ENCODE results near the gene SCFD2.
"Not testable (repeated sequence)": the region's sequence is repeated elsewhere in the genome, so short reads cannot be mapped to it uniquely, and the experiment has no call there.

SCFD2 gene

DNA sequence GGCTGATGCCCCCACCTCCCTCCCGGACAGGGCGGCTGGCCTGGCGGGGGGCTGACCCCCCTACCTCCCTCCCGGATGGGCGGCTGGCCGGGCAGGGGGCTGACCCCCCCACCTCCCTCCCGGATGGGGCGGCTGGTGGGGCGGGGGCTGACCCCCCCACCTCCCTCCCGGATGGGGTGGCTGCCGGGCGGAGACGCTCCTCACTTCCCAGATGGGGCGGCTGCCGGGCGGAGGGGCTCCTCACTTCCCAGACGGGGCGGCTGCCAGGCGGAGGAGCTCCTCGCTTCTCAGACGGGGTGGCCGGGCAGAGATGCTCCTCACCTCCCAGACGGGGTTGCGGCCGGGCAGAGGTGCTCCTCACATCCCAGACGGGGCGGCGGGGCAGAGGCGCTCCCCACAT, 127.5 kb downstream of the SCFD2 start:
- not testable (repeated sequence) for DNase-seq (ENCODE audit: low read depth)

DNA sequence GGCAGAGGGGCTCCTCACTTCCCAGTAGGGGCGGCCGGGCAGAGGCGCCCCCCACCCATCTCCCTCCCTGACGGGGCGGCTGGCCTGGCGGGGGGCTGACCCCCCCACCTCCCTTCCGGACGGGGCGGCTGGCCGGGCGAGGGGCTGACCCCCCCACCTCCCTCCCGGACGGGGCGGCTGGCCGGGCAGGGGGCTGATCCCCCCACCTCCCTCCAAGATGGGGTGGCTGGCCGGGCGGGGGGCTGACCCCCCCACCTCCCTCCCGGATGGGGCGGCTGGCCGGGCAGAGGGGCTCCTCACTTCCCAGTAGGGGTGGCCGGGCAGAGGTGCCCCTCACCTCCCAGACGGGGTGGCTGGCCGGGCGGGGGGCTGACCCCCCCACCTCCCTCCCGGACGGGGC, 128.1 kb downstream of the SCFD2 start:
- DNase-seq (ENCODE audit: low read depth): not testable (repeated sequence)

DNA sequence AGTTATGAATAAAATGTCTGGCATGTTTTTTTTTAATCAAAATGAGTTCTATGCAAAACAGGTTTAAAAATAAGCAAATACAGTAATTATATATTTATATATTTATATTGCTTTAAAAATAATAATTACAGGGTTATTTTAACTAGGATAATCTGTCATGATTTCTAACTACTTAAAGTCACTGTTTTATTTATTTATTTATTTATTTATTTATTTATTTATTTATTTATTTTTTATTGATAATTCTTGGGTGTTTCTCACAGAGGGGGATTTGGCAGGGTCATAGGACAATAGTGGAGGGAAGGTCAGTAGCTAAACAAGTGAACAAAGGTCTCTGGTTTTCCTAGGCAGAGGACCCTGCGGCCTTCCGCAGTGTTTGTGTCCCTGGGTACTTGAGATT, 129.2 kb downstream of the SCFD2 start:
- not testable (repeated sequence) for DNase-seq (ENCODE audit: low read depth)

DNA sequence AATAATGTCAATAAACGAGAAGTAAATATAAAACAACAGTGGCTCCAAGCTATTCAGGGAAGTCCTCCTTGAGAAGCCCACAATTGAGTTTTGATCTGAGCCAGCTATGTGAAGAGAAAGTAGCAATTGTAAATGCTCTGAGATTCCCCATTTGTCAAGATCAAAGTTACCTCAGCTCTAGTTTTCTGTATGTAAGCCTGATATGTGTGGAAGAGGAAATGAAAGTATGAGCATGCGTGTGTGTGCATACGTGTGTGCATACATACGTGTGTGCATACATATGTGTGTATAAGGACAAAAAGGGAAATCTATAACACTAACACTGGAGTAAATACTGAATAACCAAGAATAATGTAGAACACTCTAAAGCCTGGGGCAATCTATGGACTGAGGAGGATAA, 130.3 kb downstream of the SCFD2 start:
- no peak for DNase-seq (ENCODE audit: low read depth)

DNA sequence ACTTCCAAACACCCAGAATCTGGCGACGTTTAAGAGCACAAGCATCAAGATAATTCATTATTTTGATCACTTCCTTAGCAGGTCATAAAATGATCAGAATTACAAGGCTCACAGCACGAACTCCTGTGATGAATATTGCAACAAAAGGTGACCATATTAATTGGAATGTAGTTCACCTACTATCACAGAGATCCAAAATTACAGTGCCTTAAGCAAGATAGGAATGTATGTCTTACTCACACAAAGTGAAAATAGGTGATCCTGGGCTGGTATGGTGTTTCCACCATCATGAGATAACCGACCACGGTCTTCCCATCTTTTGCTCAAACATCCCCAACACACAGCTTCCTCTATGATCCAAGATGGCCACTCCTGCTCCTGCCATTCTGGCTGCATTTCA, 131.2 kb downstream of the SCFD2 start:
- no peak for DNase-seq (ENCODE audit: low read depth)

DNA sequence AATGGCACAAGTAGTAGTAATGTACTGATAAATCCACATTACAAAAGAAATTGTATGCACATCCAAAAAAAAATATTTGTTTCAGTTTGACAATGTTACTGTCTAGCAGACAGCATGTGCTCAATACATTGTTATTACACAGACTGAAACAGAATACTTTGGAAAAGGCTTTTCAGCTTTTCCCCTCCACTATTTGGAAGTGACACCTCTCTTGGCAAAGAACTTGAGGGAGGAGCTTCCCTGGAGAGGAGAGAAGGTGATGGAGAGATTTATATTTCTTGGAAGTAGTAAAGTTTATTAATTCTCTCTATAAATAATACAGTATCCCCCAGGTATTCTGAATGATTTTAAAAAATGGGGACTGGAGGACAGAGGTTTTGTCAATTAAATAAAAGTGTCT, 131.8 kb downstream of the SCFD2 start:
- no peak for DNase-seq (ENCODE audit: low read depth)

DNA sequence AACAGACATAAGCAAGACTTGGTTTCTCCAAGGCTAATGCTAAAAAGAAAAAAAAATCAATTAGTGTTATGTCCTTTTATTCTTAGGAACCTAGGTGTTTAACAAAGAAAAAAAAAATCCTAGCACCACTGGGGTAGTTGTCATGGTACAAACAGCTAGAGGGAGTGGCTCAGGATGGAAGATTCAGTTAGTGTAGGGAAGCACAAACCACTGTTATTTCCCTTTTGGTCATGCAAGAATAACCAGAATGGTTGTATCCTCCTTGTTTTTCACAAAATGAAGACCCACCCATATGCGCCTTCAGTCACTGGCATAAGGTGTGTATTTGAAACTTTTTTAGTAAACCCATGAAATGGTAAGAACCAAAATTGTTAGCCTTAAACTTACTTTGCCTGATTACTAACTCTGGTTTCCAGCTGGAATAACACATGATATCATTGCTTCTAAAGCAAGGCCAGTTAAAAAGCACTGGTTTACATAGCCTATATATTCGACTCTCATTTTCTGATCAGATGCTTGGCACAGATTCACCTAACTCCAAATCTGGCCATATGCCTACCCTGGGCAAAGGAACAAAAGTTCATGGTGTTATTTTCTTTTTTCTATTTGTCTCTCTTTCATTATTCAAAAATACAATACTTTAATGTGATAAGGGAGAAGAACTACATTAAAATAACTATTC, 132.6 kb downstream of the SCFD2 start:
- DNase-seq (ENCODE audit: low read depth): no peak

DNA sequence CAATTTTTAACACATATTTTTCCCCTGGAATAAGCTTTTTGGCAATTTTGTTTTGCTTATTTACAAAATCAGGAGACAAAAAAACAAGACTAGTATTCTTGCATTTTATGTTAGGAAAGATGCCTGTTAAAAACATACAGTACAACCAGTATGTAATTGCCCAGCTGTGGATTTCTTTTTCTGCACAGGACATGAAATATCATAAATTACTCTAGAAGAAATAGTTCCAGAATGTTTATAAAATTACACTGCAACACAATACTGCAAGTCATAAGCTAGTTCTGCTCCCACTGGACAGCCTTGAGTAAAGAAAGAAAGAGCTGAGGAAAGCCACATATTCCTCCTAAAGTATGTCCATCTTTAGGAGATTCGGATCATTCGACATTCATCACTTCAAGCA, 133.5 kb downstream of the SCFD2 start:
- no peak for DNase-seq (ENCODE audit: low read depth)

DNA sequence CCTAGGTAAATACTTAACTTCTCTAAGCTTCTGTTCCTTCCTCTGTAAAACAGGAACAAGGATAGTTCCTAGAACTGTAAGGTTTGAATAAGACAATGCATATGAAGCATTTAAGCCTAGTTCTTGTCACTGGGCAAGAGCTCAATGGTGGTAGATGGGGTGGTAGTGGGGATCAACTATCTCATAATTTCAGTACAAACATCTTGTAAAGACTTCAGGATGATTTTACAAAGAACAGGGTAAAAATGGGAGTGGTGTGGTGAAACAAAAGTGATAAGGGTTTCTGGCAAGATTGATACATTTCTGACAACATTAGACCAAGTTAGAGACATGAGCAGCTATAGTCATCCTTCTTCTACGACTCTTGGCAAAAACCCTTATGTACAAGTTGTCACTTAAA, 137.8 kb downstream of the SCFD2 start:
- DNase-seq (ENCODE audit: low read depth): no peak

DNA sequence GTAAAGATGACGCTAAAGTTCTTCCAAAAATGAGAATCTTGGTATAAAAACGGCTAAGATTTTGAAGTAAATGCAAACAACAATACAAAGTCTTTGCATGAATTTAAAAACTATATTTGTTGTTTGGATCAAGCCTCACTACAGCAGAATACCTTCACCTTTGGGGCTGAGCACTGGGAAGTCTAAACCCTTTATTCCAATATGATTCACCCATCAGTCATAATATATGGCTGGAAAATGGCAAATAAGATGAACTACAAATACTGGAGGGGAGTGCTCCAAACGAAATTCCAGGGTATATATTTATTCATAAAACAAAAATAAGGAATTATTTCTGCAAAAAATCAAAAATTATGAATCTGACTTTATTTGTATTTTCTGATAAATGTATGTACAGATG, 138.4 kb downstream of the SCFD2 start:
- no peak for DNase-seq (ENCODE audit: low read depth)

DNA sequence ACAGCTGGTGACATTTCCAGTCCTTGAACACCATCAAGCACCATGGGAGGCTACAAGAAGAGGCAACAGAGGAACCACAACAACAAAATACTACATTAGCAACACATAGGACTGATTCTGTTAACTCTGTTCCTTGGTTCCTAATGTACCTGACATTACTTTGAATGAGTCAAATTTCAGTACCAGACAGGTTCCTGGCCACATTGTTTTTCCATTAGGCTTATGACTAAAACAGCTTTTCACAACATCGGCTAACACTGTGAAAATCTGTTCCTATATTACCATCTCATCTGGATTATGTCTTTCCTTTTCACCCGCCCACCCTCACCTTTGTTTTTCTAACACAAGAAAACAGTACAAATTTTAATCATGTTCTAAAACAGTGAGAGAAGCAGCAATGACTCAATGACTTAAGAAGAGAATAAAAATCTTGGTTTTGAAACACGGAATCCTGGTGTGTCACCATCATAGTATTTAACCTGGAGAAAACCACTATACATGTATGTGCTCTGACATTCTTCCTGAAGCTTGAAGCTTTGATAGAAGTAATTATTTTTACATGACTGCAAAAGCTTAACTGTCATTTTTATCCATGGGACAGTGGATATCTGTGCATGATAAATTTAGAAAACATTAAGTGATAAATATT, 143.9 kb downstream of the SCFD2 start:
- DNase-seq (ENCODE audit: low read depth): no peak

DNA sequence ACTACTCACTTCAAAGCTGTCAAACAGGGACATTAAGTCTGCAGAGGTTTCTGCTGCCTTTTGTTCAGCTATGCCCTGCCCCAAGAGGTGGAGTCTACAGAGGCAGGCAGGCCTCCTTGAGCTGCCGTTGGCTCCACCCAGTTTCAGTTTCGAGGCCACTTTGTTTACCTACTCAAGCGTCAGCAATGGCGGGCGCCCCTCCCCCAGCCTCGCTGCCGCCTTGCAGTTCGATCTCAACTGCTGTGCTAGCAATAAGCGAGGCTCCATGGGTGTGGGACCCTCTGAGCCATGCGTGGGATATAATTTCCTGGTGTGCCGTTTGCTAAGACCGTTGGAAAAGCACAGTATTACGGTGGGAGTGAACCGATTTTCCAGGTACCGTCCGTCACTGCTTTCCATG, 146.7 kb downstream of the SCFD2 start:
- DNase-seq (ENCODE audit: low read depth): not testable (repeated sequence)

DNA sequence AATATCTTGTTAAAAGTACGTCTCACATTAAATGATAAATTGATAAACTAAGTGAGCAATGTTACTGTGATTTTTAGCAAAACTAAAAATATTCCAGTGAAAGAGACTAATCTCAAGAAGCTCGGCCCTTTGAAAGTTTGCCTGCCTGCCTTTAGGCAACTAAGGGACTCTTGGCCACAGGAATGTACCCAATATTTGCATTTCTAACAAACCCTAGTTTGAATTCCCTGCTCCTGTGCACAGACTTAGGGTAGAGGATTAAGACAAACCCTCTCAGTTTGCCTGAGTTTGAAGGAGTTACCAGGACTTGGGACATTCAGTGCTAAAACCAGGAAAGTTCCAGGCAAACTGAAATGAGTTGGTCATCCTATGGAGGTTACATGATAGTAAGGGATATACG, 157.1 kb downstream of the SCFD2 start:
- DNase-seq (ENCODE audit: low read depth): no peak

DNA sequence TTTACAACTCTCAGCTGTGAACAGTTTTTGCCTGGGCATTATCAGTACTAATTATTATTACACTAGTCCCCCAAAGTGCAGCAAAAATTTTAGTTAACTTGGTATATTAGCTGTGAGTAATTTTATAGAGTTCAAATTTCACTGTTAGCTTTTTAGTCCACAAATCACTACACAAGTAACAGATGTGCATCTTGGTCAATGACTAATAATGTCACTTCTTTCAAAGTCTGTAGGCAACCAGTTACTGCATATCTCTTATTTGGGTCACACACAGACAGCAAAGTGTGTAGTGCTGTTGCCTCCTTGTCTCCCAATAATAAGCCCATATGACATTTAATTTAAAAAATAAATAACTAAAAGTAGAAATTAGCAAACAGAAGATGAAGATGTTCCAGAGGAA, 159.9 kb downstream of the SCFD2 start:
- no peak for DNase-seq (ENCODE audit: low read depth)

DNA sequence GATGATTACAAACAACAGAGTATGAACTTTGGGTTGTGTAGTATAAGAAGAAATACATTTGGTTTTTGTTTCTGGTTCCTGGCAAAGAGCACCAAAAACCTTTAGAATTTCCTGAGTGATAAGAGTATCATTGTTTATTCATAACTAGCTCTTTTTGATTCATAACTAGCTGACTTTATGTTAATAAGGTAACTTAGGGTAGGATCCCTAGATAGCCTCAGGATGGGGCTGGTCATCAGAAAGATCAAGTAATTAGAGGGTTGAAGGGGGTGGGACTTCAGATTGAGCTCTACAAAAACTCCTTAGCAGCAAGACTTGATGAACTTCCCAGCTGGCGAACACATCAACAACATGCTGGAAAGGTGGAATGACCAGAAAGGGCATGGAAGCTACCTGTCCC, 166.5 kb downstream of the SCFD2 start:
- DNase-seq (ENCODE audit: low read depth): no peak

DNA sequence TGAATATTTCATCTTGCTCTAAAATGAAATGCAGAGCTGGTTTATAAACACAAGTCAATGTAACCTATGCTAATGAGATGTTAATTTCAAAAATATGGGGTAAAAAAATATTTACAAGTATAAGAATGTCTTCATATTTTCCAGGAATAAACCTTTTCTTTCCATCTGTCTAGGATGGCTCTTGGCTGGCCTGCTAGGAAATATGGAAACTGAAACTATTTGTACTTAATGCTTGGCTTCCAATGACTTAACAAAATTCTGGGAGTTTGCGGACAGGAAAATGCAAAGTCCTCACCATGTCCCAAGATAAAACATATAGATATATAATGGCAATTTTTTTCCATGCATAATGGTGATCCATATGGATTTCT, 168.1 kb downstream of the SCFD2 start:
- no peak for DNase-seq (ENCODE audit: low read depth)

DNA sequence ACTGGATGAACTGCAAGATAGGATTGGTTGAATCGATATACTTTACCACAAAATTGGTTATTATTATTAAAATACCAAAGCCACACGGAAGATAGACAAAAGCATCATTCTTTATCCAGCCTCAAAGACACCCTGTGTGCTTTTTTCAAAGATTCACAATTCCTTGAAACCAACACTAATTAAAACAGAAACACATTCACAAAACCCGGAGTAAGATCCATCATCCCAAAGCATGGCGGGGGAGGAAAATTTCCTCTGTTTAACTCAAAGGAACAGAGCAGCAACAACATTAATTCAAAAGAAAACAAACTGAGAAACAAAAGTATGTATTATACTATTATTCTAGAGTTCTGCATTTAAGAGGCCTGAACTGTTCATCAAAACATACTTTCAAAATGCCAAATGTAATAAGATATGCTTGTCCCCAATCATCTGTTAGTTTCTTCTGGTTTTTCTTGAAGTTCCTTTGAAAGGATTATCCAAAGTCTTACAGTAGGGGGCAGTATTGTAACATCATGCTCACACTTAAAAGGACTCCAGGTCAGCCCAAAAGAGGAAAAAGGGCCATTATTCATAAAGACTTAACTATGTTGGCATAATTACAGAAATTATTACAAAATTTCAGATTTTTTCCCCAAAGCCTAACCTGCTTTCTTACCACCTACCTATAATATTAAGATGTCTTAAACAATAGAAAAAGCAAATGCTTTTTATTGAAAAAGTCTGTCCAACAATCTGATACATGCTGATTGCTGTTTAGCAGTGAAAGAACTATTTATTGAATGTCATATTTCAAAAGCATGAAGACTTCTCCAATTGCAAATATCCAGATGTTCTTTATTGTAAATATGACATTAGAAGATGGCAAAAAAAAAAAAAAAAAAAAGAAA, 168.7 kb downstream of the SCFD2 start:
- no peak for DNase-seq (ENCODE audit: low read depth)

DNA sequence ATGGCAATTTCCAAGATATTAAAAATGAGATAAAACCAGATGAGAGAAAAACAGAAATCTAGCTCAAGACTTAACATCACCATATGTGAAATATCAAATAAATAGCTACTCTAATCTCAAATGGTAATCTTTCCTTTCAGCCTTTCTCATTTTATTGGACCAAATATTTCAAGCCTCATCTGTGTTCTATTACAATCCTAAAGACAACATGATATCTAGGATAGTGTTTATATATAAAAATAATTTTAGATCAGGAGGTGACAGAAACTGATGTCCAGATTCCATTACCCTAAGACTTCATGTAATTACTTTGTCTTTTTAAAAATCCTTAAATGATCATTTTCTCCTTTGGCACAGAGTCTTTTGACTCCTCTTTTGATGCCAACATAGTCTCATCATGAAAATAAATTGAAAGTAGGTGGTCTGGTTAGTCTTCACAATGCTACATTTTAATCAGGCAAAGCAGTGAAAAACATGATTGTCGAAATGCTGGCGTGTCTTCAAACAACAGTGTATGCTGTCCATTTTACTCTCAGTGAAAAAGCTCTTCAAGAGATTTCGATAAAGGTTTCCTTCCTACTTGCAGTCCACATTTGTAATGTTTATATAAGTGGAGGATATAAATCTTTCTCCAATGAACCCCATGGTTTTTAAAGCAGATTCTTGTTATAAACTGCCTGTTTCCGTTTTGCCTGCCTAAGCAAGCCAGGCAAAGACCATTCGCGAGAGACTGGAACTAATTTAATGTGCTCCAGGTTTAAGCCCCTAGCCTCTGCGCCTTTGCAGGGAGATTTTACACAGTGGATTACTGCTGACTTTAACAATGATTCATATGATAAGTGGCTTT, 169.8 kb downstream of the SCFD2 start:
- DNase-seq (ENCODE audit: low read depth): no peak

DNA sequence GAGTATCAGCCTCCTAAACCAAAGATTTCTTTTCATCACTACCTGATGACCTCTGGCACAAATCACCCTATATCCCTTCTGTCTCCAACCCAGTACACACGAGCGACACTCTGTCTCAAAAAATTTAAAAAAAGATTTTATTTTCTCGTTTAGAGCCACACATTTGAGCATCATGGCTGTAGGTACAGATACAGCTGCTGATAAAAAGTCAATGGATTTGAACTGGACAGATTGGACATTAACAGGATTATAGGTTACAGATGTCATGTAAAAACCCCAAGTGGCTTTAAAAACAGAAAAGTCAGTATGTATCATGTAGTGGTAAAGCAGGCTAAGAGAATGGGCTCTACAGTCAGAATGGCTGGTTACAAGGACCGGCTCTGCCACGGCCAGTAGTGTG, 171.1 kb downstream of the SCFD2 start:
- no peak for DNase-seq (ENCODE audit: low read depth)

DNA sequence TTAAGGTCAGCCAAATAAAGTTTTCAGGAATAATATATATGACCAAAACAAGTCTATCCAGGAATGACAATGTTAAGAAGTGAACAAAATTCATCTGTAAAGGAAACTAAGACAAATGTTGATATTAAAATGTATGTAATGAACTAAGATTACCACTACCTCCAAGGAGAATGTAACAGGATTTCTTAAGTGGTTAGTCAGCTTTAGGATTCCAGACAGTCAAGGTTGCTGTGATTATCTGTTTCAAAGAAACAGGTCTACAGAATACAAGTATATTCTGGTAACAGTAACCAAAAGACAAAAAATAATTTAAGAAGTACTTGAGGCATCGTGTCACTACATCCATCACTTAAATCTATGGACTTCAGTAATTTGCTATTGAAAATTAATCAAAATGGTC, 172.8 kb downstream of the SCFD2 start:
- DNase-seq (ENCODE audit: low read depth): no peak

DNA sequence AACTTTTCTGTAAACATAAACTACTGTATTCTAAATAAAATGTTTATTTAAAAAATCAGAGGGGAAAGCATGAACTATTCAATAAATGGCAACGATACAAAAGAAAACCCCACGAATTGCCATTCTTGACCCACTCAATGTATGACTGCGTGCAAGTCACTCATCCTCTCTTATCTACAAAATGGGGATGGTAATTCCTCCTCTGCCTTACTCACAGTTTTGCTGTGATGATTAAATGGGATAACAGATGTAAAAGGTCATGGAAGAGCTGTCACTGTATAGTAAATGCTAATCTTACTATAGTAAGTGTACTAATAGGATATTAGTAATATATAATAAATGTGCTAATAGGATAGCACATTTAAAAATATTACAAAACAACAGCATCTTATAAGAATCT, 173.4 kb downstream of the SCFD2 start:
- no peak for DNase-seq (ENCODE audit: low read depth)

DNA sequence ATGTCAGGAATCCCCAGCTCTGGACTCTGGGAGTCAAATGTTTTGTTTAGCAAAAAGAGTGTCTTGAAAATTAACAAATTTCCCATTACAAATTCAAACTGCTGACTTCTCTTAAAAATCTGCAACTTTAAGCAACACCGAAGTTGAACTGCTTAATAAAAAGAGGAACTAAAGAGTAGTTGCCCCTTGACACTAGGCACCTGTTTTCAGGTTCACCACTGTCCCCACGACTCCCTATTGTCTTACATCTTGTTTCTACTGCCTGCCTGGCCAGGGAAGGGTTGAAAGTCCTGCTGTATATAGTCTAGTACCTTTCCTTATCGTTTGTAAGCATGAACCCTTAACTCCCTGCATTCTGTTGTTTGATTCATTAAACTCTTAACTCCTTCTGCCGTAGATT, 173.9 kb downstream of the SCFD2 start:
- no peak for DNase-seq (ENCODE audit: low read depth)
